C4-2B (cell line): Measurements from ENCODE around the gene USHBP1.

Experiments used
- H3K27ac ChIP-seq: fragments of 450-650 bp; 2 replicates; pipeline ENCODE4 v1.5.1; 2017
- ZFX ChIP-seq: fragments of 450-650 bp; IDR thresholded peaks from 2 replicates; pipeline ENCODE4 v1.6.1; 2017
- TF ChIP-seq, protein P1 (sequence below): fragments of 450-650 bp; conservative IDR thresholded peaks from 2 replicates; pipeline ENCODE4 v1.5.1; 2017; ENCODE audit warnings: mild to moderate bottlenecking

The USHBP1 gene

DNA sequence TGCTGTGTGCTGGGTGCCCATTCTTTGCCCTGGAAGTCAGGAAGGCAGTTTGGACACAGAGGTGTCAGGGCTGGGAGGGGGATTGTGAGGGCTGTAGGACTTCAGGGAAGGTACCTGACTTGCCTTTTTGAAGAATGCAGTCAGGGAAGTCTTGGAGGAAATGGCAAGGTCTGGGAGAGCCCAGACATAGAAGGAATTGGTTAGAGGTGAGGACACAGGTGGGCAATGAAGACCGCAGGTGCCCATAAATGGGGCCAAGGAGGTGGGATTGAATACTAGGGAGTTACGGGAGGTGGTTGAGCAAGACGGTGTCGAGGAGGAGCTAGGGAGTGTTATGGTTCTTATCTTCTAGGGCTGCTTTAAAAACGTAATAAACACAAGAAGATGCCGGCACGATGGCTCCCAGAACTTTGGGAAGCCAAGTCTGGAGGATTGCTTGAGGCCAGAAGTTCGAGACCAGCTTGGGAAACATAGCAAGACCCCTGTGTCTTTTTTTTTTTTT is 43.4 kb upstream of the USHBP1 start:
- no peak for TF ChIP-seq ZFX
- TF ChIP-seq, protein P1, sequence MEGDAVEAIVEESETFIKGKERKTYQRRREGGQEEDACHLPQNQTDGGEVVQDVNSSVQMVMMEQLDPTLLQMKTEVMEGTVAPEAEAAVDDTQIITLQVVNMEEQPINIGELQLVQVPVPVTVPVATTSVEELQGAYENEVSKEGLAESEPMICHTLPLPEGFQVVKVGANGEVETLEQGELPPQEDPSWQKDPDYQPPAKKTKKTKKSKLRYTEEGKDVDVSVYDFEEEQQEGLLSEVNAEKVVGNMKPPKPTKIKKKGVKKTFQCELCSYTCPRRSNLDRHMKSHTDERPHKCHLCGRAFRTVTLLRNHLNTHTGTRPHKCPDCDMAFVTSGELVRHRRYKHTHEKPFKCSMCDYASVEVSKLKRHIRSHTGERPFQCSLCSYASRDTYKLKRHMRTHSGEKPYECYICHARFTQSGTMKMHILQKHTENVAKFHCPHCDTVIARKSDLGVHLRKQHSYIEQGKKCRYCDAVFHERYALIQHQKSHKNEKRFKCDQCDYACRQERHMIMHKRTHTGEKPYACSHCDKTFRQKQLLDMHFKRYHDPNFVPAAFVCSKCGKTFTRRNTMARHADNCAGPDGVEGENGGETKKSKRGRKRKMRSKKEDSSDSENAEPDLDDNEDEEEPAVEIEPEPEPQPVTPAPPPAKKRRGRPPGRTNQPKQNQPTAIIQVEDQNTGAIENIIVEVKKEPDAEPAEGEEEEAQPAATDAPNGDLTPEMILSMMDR, result no peak
- H3K27ac ChIP-seq, result no peak overlapping the region

DNA sequence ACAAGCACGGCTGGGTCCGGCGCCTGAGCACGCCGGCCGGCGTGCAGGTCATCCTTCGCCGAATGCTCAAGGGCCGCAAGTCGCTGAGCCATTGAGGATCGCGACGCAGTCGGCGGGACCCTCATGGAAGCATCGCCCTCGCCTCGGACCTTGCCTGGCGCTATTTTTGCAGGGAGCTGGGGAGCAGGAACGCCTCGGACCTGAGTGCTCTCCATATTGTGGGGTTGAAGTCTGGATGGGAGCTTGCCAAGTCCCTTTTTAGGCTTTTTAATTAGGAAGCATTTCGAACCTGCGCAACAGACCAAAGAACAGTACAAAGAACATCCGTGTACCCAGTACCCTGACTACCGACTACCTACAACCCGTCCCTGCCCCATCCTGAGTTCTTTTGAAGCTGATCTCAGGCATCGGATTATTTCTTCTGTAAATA is 41.8 kb upstream of the USHBP1 start:
- peak overlapping the region; percentile 92 for H3K27ac ChIP-seq
- TF ChIP-seq, protein P1, result no peak
- TF ChIP-seq ZFX, result peak; percentile 57; the same call in 1 of the 2 replicates

DNA sequence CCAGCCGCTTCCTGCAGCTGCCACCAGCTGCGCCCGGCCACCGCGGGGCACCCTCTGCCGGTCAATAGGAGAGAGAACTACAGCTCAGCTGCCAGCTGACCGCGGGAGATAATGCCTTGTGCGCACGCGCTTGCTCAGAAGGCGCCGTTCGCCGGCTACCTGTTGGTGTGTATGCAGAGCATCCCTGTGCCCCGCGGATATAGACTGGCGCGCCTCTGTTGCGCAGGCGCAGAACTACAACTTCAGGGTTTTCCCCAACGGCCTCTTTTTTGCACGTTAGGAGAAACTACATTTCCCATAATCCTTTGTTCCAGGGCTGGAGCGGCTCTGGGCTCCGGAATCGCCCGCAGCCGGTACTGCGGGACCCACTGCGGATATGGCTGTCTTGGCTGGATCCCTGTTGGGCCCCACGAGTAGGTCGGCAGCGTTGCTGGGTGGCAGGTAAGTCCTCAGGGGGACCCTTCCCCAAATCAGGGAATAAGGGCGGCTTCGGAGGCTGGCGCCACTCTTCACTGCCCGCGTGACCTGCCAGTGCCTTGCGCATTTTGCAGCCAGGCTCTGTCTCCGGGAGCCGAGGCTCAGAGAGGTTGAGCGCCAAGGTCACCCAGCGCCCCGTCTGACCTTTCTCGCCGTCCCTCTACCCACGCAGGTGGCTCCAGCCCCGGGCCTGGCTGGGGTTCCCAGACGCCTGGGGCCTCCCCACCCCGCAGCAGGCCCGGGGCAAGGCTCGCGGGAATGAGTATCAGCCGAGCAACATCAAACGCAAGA is 41.2 kb upstream of the USHBP1 start, which contains the start of gene MRPL34:
Gene MRPL34 (plus strand): TSS at position 356 of the 768 bp plus-strand sequence. CDS start 21 bp downstream, at position 377.
- TF ChIP-seq, protein P1, result peak; percentile 95
- TF ChIP-seq ZFX, result peak; percentile 88
- peak within 1 kb of the TSS; percentile 92 for H3K27ac ChIP-seq

DNA sequence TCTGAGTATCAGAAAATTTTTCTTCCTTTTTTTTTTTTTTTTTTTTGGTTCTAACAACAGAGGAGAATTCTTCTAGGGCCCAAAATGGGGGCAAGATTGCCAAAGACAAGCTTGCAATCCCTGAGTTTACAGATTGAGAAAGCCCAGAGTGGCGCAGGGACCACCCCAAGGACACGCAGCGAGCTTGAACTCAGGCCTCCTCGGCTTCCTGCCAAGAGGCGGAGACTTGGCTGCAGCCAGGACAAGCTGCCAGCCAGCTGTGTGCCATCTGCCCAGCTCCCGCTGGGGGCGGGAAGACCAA is 40.6 kb upstream of the USHBP1 start:
- TF ChIP-seq, protein P1, result no peak
- no peak for TF ChIP-seq ZFX

DNA sequence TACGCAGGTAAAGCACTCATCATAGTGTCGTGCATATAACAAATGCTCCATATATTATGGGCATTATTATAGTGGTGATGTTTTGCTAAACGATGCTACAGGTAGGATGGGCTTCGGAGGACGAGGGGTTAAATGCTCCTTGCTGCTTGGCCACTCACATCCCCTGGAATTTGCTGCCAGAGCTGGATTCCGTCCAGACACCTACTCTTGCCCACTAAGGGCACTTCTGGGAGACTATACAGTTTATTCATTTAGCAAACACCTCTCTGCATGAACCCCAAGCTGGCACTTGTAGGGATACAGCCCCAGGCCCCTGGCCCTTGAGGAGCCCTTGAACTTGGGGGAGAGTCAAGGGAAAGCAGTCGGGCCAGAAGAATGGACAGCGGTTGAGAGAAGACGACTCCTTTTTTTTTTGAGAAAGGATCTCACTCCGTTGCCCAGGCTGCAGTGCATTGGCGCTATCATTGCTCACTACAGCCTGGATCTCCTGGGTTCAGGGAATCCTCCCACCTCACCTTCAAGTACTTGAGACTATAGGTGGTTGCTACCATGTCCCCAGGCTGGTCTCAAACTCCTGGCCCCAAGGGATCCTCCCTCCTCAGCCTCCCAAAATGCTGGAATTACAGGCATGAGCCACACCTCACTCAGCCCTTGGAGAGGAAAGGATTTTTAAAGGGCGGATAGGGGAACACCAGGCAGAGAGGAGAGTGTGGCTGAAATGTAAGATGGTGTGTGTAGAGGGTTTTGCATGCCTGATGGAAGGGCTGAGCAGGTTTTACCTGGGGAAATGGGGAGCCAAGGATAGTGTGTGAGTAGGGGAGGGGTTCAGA is 40.1 kb upstream of the USHBP1 start:
- no peak for TF ChIP-seq ZFX
- TF ChIP-seq, protein P1, result no peak
- peak overlapping the region; percentile 92 for H3K27ac ChIP-seq

More for the DNA sequence above, 40.6 kb upstream of the USHBP1 start:
- peak overlapping the region; percentile 92 for H3K27ac ChIP-seq

DNA sequence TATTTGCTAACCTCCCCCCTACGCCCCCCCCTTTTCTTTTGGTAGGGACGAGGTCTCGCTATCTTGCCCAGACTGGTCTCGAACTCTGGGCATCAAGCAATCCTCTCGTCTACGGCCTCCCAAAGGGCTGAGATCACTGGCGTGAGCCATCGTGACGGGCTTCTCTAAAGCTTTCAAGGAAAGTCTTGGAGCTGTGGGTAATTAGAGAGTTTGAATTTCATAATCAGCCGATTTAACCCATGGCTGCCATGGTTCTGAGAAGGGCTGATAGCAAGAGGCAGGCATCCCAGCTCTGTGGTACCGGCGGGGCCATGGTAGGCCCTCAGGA is 39.4 kb upstream of the USHBP1 start:
- no peak for TF ChIP-seq ZFX
- TF ChIP-seq, protein P1, result no peak
- H3K27ac ChIP-seq, result peak overlapping the region; percentile 81
